ENCODE results near the gene MCOLN1. TPM values are rescaled to one million over a fixed set of nuclear protein-coding genes. Genes with fewer than 3 reads are reported as not detected.
"Not testable (repeated sequence)": the region's sequence is repeated elsewhere in the genome, so short reads cannot be mapped to it uniquely, and the experiment has no call there.

The MCOLN1 gene
- total and polyA plus RNA-seq, 2 donors from 2014 or later: 24.0 to 25.7 TPM

DNA sequence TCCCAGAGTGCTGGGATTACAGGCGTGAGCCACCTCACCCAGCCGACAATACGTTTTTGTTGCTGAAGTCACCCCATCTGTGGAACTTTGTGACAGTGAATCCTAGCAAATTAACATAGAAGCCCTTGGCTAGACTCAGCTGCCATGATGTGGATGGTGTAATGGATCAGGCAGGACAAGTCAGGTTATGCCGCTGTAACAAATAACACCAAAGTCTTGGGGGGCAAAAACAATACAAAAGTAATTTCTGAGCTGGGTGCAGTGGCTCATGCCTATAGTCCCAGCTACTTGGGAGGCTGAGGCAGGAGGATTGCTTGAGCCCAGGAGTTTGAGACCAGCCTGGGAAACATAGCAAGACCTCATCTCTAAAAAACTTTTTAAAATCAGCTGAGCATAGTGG, 42.4 kb downstream of the MCOLN1 start:
- H3K9ac ChIP-seq (ENCODE audit: low read length in 3 of 3): no peak overlapping the region
- no peak overlapping the region for H3K4me3 ChIP-seq (ENCODE audit: low read length in 3 of 3)
- FAIRE-seq: no peak
- no peaks in the 10 kb centered on the region for H3K9me3 ChIP-seq (ENCODE audit: control insufficient read depth in 2 of 3, insufficient read depth in 1 of 3, low read length in 3 of 3)
- intact Hi-C loops (cut with DNase I): no loop called here
- H3K36me3 ChIP-seq (ENCODE audit: control insufficient read depth in 2 of 3, insufficient read depth in 3 of 3, low read length in 3 of 3): peaks cover 0 to 5% (median 0%) of the 10 kb centered on the region in 3 donors
- no peak overlapping the region for H3K27ac ChIP-seq (ENCODE audit: low read depth in 2 of 2, low read length in 2 of 2)
- no peaks in the 10 kb centered on the region for H3K4me1 ChIP-seq (ENCODE audit: control insufficient read depth in 2 of 3, insufficient read depth in 2 of 3, low read depth in 1 of 3, low read length in 3 of 3)
- H3K27me3 ChIP-seq (ENCODE audit: control insufficient read depth, insufficient read depth, low read length): no peaks in the 10 kb centered on the region
- TF ChIP-seq, protein P1, sequence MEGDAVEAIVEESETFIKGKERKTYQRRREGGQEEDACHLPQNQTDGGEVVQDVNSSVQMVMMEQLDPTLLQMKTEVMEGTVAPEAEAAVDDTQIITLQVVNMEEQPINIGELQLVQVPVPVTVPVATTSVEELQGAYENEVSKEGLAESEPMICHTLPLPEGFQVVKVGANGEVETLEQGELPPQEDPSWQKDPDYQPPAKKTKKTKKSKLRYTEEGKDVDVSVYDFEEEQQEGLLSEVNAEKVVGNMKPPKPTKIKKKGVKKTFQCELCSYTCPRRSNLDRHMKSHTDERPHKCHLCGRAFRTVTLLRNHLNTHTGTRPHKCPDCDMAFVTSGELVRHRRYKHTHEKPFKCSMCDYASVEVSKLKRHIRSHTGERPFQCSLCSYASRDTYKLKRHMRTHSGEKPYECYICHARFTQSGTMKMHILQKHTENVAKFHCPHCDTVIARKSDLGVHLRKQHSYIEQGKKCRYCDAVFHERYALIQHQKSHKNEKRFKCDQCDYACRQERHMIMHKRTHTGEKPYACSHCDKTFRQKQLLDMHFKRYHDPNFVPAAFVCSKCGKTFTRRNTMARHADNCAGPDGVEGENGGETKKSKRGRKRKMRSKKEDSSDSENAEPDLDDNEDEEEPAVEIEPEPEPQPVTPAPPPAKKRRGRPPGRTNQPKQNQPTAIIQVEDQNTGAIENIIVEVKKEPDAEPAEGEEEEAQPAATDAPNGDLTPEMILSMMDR (IDR thresholded peaks at IDR 0.05; ENCODE audit: borderline replicate concordance, extremely low read depth, insufficient read depth): no peak
- no peak for DNase-seq

- TF ChIP-seq, protein P1 (IDR thresholded peaks at IDR 0.05; ENCODE audit: borderline replicate concordance, extremely low read depth, insufficient read depth): no peak
Observed at GRCh38 chr19:7565332-7565731, 42.9 kb downstream of the MCOLN1 start.

DNA sequence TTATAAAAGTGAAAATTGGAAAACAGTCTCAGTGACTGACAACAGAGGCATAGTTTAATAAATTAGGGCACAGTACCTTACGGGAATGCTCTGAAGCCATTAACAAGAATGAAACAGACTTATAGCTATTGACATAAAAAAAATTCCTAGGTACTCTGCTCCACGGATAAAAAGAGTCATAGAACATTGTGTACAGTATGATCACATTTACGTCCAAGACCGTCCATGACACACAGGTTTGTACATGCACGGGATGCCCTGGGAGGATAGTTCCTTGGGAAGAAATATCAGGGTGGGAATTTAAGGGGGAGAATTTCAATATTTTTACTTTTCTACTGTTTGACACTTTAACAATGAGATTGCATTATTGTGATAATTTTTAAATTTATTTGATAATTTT, 48.3 kb downstream of the MCOLN1 start:
- H3K36me3 ChIP-seq (ENCODE audit: control insufficient read depth in 2 of 3, insufficient read depth in 3 of 3, low read length in 3 of 3): no peaks in the 10 kb centered on the region
- no peak overlapping the region for H3K4me3 ChIP-seq (ENCODE audit: low read length in 3 of 3)
- no peak for DNase-seq
- no peaks in the 10 kb centered on the region for H3K9me3 ChIP-seq (ENCODE audit: control insufficient read depth in 2 of 3, insufficient read depth in 1 of 3, low read length in 3 of 3)
- intact Hi-C loops (cut with DNase I): no loop called here
- no peak for FAIRE-seq
- H3K4me1 ChIP-seq (ENCODE audit: control insufficient read depth in 2 of 3, insufficient read depth in 2 of 3, low read depth in 1 of 3, low read length in 3 of 3): no peaks in the 10 kb centered on the region
- no peak overlapping the region for H3K9ac ChIP-seq (ENCODE audit: low read length in 3 of 3)
- no peaks in the 10 kb centered on the region for H3K27me3 ChIP-seq (ENCODE audit: control insufficient read depth, insufficient read depth, low read length)
- TF ChIP-seq, protein P1 (IDR thresholded peaks at IDR 0.05; ENCODE audit: borderline replicate concordance, extremely low read depth, insufficient read depth): no peak
- H3K27ac ChIP-seq (ENCODE audit: low read depth in 2 of 2, low read length in 2 of 2): no peak overlapping the region

More at GRCh38 chr19:7565332-7565731, 42.9 kb downstream of the MCOLN1 start:
- H3K27me3 ChIP-seq (ENCODE audit: control insufficient read depth, insufficient read depth, low read length): no peaks in the 10 kb centered on the region
- no peak for FAIRE-seq
- H3K27ac ChIP-seq (ENCODE audit: low read depth in 2 of 2, low read length in 2 of 2): no peak overlapping the region
- no peak overlapping the region for H3K9ac ChIP-seq (ENCODE audit: low read length in 3 of 3)
- no peak for DNase-seq
- intact Hi-C loops (cut with DNase I): no loop called here
- H3K4me1 ChIP-seq (ENCODE audit: control insufficient read depth in 2 of 3, insufficient read depth in 2 of 3, low read depth in 1 of 3, low read length in 3 of 3): no peaks in the 10 kb centered on the region
- no peak overlapping the region for H3K4me3 ChIP-seq (ENCODE audit: low read length in 3 of 3)
- H3K9me3 ChIP-seq (ENCODE audit: control insufficient read depth in 2 of 3, insufficient read depth in 1 of 3, low read length in 3 of 3): no peaks in the 10 kb centered on the region
- H3K36me3 ChIP-seq (ENCODE audit: control insufficient read depth in 2 of 3, insufficient read depth in 3 of 3, low read length in 3 of 3): peaks cover 0 to 2% (median 0%) of the 10 kb centered on the region in 3 donors

DNA sequence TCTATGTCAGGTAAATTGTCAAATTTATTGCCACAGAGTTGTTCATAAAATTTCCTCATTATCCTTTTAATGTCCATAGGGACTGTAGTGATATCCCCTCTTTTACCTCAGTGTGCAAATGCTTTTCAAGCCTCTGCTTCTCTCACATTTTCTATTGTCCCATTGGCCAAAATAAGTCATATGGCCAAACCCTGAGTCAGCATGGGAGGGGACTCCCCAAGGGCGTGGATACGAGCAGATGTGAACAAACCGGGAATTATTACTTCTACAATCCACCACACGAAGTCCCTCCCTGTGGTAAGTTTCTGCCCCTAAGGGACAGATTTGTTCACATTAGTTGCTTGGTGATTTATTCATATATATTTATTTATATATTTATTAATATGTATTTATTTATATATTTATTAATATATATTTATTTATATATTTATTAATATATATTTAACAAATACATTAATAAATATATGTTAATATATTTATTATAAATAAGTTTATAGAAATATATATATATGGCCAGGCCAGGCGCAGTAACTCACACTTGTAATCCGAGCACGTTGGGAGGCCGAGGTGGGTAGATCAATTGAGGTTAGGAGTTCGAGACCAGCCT, 53.1 kb downstream of the MCOLN1 start:
- no peaks in the 10 kb centered on the region for H3K9me3 ChIP-seq (ENCODE audit: control insufficient read depth in 2 of 3, insufficient read depth in 1 of 3, low read length in 3 of 3)
- no peaks in the 10 kb centered on the region for H3K4me1 ChIP-seq (ENCODE audit: control insufficient read depth in 2 of 3, insufficient read depth in 2 of 3, low read depth in 1 of 3, low read length in 3 of 3)
- no peaks in the 10 kb centered on the region for H3K27me3 ChIP-seq (ENCODE audit: control insufficient read depth, insufficient read depth, low read length)
- intact Hi-C loops (cut with DNase I): no loop called here
- no peak overlapping the region for H3K9ac ChIP-seq (ENCODE audit: low read length in 3 of 3)
- no peak overlapping the region for H3K27ac ChIP-seq (ENCODE audit: low read depth in 2 of 2, low read length in 2 of 2)
- no peak overlapping the region for H3K4me3 ChIP-seq (ENCODE audit: low read length in 3 of 3)
- FAIRE-seq: no peak
- no peak for DNase-seq
- no peaks in the 10 kb centered on the region for H3K36me3 ChIP-seq (ENCODE audit: control insufficient read depth in 2 of 3, insufficient read depth in 3 of 3, low read length in 3 of 3)
- TF ChIP-seq, protein P1 (IDR thresholded peaks at IDR 0.05; ENCODE audit: borderline replicate concordance, extremely low read depth, insufficient read depth): no peak

DNA sequence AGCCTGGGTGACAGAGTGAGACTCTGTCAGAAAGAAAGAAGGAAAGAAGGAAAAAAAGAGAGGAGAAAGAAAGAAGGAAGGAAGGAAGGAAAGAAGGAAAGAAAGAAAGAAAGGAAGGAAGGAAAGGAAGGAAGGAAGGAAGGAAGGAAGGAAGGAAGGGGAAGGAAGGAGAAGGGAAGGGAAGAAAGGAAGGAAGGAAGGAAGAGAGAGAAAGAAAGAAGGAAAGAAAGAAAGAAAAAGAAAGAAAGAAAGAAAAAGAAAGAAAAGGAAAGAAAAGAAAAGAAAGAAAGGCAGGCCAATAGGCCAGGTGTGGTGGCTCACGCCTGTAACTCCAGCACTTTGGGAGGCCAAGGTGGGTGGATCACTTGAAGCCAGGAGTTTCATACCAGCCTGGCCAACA, 55.0 kb downstream of the MCOLN1 start:
- H3K4me3 ChIP-seq (ENCODE audit: low read length in 3 of 3); intact Hi-C loops (cut with DNase I); FAIRE-seq; DNase-seq; H3K36me3 ChIP-seq (ENCODE audit: control insufficient read depth in 2 of 3, insufficient read depth in 3 of 3, low read length in 3 of 3); H3K27ac ChIP-seq (ENCODE audit: low read depth in 2 of 2, low read length in 2 of 2); H3K4me1 ChIP-seq (ENCODE audit: control insufficient read depth in 2 of 3, insufficient read depth in 2 of 3, low read depth in 1 of 3, low read length in 3 of 3); H3K9me3 ChIP-seq (ENCODE audit: control insufficient read depth in 2 of 3, insufficient read depth in 1 of 3, low read length in 3 of 3); H3K27me3 ChIP-seq (ENCODE audit: control insufficient read depth, insufficient read depth, low read length); H3K9ac ChIP-seq (ENCODE audit: low read length in 3 of 3): not testable (repeated sequence)
